ENCODE data around the gene PNCK. TPM values are rescaled to one million over a fixed set of nuclear protein-coding genes. Genes with fewer than 3 reads are reported as not detected.

Gene PNCK
- total RNA-seq, 2 experiments from 2014 or later, result 0.70 to 1.0 TPM

DNA sequence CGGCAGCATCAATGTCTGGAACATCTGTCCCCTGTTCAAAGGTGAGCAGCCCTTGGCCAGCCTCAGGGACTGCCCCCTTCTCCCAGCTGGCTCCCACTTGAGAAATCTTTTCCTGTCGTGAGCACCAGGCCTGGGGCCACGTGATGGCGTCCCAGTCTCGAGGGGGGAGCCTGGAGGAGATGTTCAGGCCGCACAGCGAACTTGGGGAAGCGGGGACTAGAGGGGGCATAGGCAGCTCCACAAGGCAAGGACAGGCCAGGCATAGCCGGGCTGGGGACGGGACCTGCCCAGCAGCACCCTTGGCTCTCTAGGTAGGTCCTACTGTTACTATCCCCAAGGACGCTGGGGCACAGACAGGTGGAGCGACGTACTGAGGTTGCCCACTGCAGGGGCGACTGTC lies 16.9 kb upstream of the PNCK start:
- no peak for TF ChIP-seq CTCF (IDR thresholded peaks at IDR 0.05)
- ChIA-PET CTCF (no interaction called here), POLR2A (no interaction called here)
- intact Hi-C loops (cut with DNase I, micrococcal nuclease), result no loop called here
- Mint-ChIP-seq H3K4me3 (no peak overlapping the region), H3K27ac (no peak overlapping the region), H3K4me1 (ENCODE audit: low read depth) (no peaks in the 10 kb centered on the region), H3K27me3 (peaks cover 7% of the 10 kb centered on the region), H3K9me3 (no peaks in the 10 kb centered on the region), H3K36me3 (ENCODE audit: low read depth) (no peaks in the 10 kb centered on the region)
- no peak for ATAC-seq (ENCODE audit: poor library complexity)
- Histone ChIP-seq H3K27me3 (ENCODE audit: control insufficient read depth in 1 of 2, insufficient read depth in 2 of 2, low read length in 2 of 2) (peaks cover 0 to 3% of the 10 kb centered on the region in 2 experiments), H3K4me3 (ENCODE audit: low read length) (no peak overlapping the region), H3K27ac (ENCODE audit: low read depth in 1 of 2, low read length in 2 of 2) (no peak overlapping the region), H3K4me1 (ENCODE audit: insufficient read depth, low read length) (peaks cover 6% of the 10 kb centered on the region), H3K9me3 (ENCODE audit: control insufficient read depth in 1 of 2, insufficient read depth in 1 of 2, low read length in 2 of 2) (no peaks in the 10 kb centered on the region), H3K36me3 (ENCODE audit: insufficient read depth, low read length) (no peaks in the 10 kb centered on the region)
- DNase-seq, result no peak

GRCh38 chrX:153689654-153690465 lies 16.2 kb upstream of the PNCK start:
- H3K9me3 Mint-ChIP-seq, result no peaks in the 10 kb centered on the region
- peak overlapping the region; percentile 45 for H3K4me3 Mint-ChIP-seq
- POLR2A ChIA-PET, result no interaction called here
- H3K36me3 ChIP-seq (ENCODE audit: insufficient read depth, low read length), result no peaks in the 10 kb centered on the region
- intact Hi-C loops (cut with DNase I, micrococcal nuclease), result loop anchor here in 1 of 2 experiments (5.0 to 10.0 kb wide), 2 partner anchors 65 to 262 kb away; no protein-coding TSS in a partner anchor
- TF ChIP-seq CTCF (IDR thresholded peaks at IDR 0.05), result no peak
- ATAC-seq (ENCODE audit: poor library complexity), result no peak
- peaks cover 6% of the 10 kb centered on the region for H3K4me1 ChIP-seq (ENCODE audit: insufficient read depth, low read length)
- no peak overlapping the region for H3K4me3 ChIP-seq (ENCODE audit: low read length)
- H3K27ac ChIP-seq (ENCODE audit: low read depth in 1 of 2, low read length in 2 of 2), result no peak overlapping the region
- no peaks in the 10 kb centered on the region for H3K9me3 ChIP-seq (ENCODE audit: control insufficient read depth in 1 of 2, insufficient read depth in 1 of 2, low read length in 2 of 2)
- no peak for DNase-seq
- peaks cover 7% of the 10 kb centered on the region for H3K27me3 Mint-ChIP-seq
- no peaks in the 10 kb centered on the region for H3K4me1 Mint-ChIP-seq (ENCODE audit: low read depth)
- no peaks in the 10 kb centered on the region for H3K36me3 Mint-ChIP-seq (ENCODE audit: low read depth)
- peaks cover 0 to 3% of the 10 kb centered on the region in 2 experiments for H3K27me3 ChIP-seq (ENCODE audit: control insufficient read depth in 1 of 2, insufficient read depth in 2 of 2, low read length in 2 of 2)
- CTCF ChIA-PET, result no interaction called here
- H3K27ac Mint-ChIP-seq, result no peak overlapping the region

- no peak overlapping the region for H3K4me3 Mint-ChIP-seq
- intact Hi-C loops (cut with DNase I, micrococcal nuclease), result loop anchor here in 1 of 2 experiments (5.0 to 10.0 kb wide), 2 partner anchors 66 to 263 kb away; no protein-coding TSS in a partner anchor
These were observed 15.4 kb upstream of the PNCK start for GRCh38 chrX:153688911-153689590.

More at GRCh38 chrX:153688911-153689590, 15.4 kb upstream of the PNCK start:
- DNase-seq (no peak), ATAC-seq (ENCODE audit: poor library complexity) (no peak)
- Mint-ChIP-seq H3K9me3 (no peaks in the 10 kb centered on the region), H3K4me1 (ENCODE audit: low read depth) (no peaks in the 10 kb centered on the region), H3K36me3 (ENCODE audit: low read depth) (no peaks in the 10 kb centered on the region), H3K27ac (no peak overlapping the region), H3K27me3 (peaks cover 7% of the 10 kb centered on the region)
- H3K27ac ChIP-seq (ENCODE audit: low read depth in 1 of 2, low read length in 2 of 2), result no peak overlapping the region
- ChIA-PET CTCF (no interaction called here), POLR2A (no interaction called here)
- H3K4me3 ChIP-seq (ENCODE audit: low read length), result no peak overlapping the region
- H3K27me3 ChIP-seq (ENCODE audit: control insufficient read depth in 1 of 2, insufficient read depth in 2 of 2, low read length in 2 of 2), result peaks cover 0 to 3% of the 10 kb centered on the region in 2 experiments
- no peaks in the 10 kb centered on the region for H3K9me3 ChIP-seq (ENCODE audit: control insufficient read depth in 1 of 2, insufficient read depth in 1 of 2, low read length in 2 of 2)
- no peak for TF ChIP-seq CTCF (IDR thresholded peaks at IDR 0.05)
- H3K4me1 ChIP-seq (ENCODE audit: insufficient read depth, low read length), result peaks cover 6% of the 10 kb centered on the region
- no peaks in the 10 kb centered on the region for H3K36me3 ChIP-seq (ENCODE audit: insufficient read depth, low read length)

Data from CD4-positive, alpha-beta T cell (primary cell).